K562 (cell line): ENCODE results near the gene ASB6. TPM values are rescaled to one million over a fixed set of nuclear protein-coding genes. Genes with fewer than 3 reads are reported as not detected.
A peak's percentile ranks its signal among the peaks of the same experiment; 100 is the strongest.

ENCODE experiments used
- CEBPG ChIP-seq, 3 experiments: fragments of 200-800 bp in 1 of 3; sonication (Bioruptor generic) in 1 of 3; sonication (generic) in 1 of 3; formaldehyde crosslinking in 1 of 3; IDR thresholded peaks in 2 of 3; conservative IDR thresholded peaks in 1 of 3; 2 replicates each; pipeline versions ENCODE4 v1.6.1 to v1.8.0; 2016 to 2022; ENCODE audit warnings: missing compliant biosample characterization in 2 of 3, missing genetic modification characterization in 2 of 3, mild to moderate bottlenecking in 1 of 3, missing genetic modification reagents in 1 of 3
- EZH2 ChIP-seq: IDR thresholded peaks from 2 replicates; pipeline ENCODE4 v1.6.1; 2012; ENCODE audit warnings: low read depth, mild to moderate bottlenecking, inconsistent platforms, low read length, borderline replicate concordance
- GABPB1 ChIP-seq: sonication (generic); formaldehyde crosslinking; IDR thresholded peaks from 2 replicates; pipeline ENCODE4 v1.8.0; 2022; ENCODE audit warnings: mild to moderate bottlenecking, missing genetic modification reagents
- HOXB6 ChIP-seq: fragments of 250-450 bp; sonication (Bioruptor Pico); IDR thresholded peaks from 2 replicates; pipeline ENCODE4 v1.5.1; 2022; ENCODE audit warnings: mild to moderate bottlenecking, borderline replicate concordance
- ILK ChIP-seq: fragments of 450-650 bp; IDR thresholded peaks from 2 replicates; pipeline ENCODE4 v1.6.1; 2016; ENCODE audit warnings: missing genetic modification characterization, low read depth, mild to moderate bottlenecking, missing compliant biosample characterization, moderate library complexity, borderline replicate concordance
- KAT2B ChIP-seq: IDR thresholded peaks from one replicate; pipeline ENCODE4 v1.6.1; 2012; ENCODE audit warnings: low read depth, mild to moderate bottlenecking, control low read depth, inconsistent platforms, low read length, moderate library complexity
- MTA1 ChIP-seq: fragments of 450-650 bp; IDR thresholded peaks from 2 replicates; pipeline ENCODE4 v1.6.1; 2017; ENCODE audit warnings: borderline replicate concordance
- SETDB1 ChIP-seq: IDR thresholded peaks from one replicate; pipeline ENCODE4 v1.6.1; 2012; ENCODE audit warnings: low read length, control low read depth, inconsistent platforms
- SREBF1 ChIP-seq: fragments of 150-350 bp; IDR thresholded peaks from 2 replicates; pipeline ENCODE4 v1.6.1; 2014; ENCODE audit warnings: antibody characterized with exemption, low read depth, low read length, borderline replicate concordance
- TGIF2 ChIP-seq: sonication (generic); formaldehyde crosslinking; IDR thresholded peaks from 2 replicates; pipeline ENCODE4 v1.8.1; 2022; ENCODE audit warnings: mild to moderate bottlenecking, missing genetic modification reagents, moderate library complexity
- polyA plus RNA-seq, 8 experiments: library from polyadenylated mRNA; depleted of rRNA in 4 of 8; stranded (reverse) in 5 of 8; unstranded in 3 of 8; fragments of >200 nt; fragmentation: Nextera tagmentation in 2 of 8; fragmentation: Illumina TruSeq in 1 of 8; extraction: Ambion mirVana in 2 of 8; extraction: Trizol in 1 of 8; gene quantifications; 2 replicates each; pipeline versions ENCODE4 v1.2.1 to v1.2.3, GENCODE V29; 2011 to 2014; ENCODE audit warnings: inconsistent platforms in 1 of 8, missing spikeins in 1 of 8
- total RNA-seq, 7 experiments: library from RNA; depleted of rRNA in 6 of 7; stranded (reverse); fragments of >200 nt in 6 of 7; fragmentation: Illumina TruSeq in 2 of 7; extraction: Trizol in 2 of 7; gene quantifications; 2 replicates each; pipeline versions ENCODE4 v1.2.1 to v1.2.3, GENCODE V29; 2011 to 2021; ENCODE audit warnings: low replicate concordance in 1 of 7
- TF ChIP-seq, protein P1 (sequence below), 2 experiments: fragments of 450-650 bp; IDR thresholded peaks; 2 replicates each; pipeline ENCODE4 v1.6.1; 2016; ENCODE audit warnings: mild to moderate bottlenecking in 2 of 2, borderline replicate concordance in 1 of 2, low read depth in 1 of 2, moderate library complexity in 1 of 2
- TF ChIP-seq, protein P2 (sequence below): sonication (generic); formaldehyde crosslinking; IDR thresholded peaks from 2 replicates; pipeline ENCODE4 v1.8.0; 2022; ENCODE audit warnings: missing genetic modification reagents, mild to moderate bottlenecking, moderate library complexity, borderline replicate concordance
- TF ChIP-seq, protein P3 (sequence below): fragments of 450-650 bp; formaldehyde crosslinking; IDR thresholded peaks from 2 replicates; pipeline ENCODE4 v1.4.0; 2020; ENCODE audit warnings: mild to moderate bottlenecking
- TF ChIP-seq, protein P4 (sequence below): sonication (generic); formaldehyde crosslinking; IDR thresholded peaks from 2 replicates; pipeline ENCODE4 v1.8.1; 2022; ENCODE audit warnings: missing genetic modification reagents

The ASB6 gene
- total and polyA plus RNA-seq, 9 of the 15 experiments (the other 6 are each of a cell fraction or from before 2014, with no cell fraction given), result 0.92 to 17.8 (median 11.3) TPM

DNA sequence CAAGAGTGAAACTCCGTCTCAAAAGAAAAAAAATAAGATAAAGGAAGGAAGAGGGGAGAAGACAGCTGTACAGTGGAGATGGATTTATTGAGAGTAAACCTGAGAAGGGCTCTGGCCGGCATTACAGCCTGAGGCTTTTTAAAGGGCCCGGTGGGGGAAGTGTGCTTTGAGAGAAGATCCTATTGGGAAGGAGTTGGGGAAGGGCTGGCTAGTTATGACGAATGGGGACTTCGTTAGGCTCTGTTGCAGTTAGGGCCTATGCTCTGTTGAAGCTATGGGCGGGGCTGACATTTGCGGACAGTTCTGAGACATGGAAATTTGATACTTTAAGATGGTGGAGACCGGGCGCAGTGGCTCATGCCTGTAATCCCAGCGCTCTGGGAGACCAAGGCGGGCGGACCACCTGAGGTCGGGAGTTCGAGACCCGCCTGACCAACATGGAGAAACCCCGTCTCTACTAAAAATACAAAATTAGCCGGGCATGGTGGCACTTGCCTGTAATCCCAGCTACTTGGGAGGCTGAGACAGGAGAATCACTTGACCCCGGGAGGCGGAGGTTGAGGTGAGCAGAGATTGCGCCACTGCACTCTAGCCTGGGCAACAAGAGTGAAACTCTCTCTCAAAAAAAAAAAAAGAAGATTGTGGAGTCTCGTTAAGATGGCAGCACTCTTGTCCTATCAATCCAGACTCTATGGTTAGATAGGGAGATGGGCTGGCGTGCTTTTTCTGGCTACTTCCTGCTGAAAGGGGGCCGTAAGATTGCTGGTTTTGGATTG is 54.3 kb downstream of the ASB6 start (continued):
- TF ChIP-seq, protein P1, sequence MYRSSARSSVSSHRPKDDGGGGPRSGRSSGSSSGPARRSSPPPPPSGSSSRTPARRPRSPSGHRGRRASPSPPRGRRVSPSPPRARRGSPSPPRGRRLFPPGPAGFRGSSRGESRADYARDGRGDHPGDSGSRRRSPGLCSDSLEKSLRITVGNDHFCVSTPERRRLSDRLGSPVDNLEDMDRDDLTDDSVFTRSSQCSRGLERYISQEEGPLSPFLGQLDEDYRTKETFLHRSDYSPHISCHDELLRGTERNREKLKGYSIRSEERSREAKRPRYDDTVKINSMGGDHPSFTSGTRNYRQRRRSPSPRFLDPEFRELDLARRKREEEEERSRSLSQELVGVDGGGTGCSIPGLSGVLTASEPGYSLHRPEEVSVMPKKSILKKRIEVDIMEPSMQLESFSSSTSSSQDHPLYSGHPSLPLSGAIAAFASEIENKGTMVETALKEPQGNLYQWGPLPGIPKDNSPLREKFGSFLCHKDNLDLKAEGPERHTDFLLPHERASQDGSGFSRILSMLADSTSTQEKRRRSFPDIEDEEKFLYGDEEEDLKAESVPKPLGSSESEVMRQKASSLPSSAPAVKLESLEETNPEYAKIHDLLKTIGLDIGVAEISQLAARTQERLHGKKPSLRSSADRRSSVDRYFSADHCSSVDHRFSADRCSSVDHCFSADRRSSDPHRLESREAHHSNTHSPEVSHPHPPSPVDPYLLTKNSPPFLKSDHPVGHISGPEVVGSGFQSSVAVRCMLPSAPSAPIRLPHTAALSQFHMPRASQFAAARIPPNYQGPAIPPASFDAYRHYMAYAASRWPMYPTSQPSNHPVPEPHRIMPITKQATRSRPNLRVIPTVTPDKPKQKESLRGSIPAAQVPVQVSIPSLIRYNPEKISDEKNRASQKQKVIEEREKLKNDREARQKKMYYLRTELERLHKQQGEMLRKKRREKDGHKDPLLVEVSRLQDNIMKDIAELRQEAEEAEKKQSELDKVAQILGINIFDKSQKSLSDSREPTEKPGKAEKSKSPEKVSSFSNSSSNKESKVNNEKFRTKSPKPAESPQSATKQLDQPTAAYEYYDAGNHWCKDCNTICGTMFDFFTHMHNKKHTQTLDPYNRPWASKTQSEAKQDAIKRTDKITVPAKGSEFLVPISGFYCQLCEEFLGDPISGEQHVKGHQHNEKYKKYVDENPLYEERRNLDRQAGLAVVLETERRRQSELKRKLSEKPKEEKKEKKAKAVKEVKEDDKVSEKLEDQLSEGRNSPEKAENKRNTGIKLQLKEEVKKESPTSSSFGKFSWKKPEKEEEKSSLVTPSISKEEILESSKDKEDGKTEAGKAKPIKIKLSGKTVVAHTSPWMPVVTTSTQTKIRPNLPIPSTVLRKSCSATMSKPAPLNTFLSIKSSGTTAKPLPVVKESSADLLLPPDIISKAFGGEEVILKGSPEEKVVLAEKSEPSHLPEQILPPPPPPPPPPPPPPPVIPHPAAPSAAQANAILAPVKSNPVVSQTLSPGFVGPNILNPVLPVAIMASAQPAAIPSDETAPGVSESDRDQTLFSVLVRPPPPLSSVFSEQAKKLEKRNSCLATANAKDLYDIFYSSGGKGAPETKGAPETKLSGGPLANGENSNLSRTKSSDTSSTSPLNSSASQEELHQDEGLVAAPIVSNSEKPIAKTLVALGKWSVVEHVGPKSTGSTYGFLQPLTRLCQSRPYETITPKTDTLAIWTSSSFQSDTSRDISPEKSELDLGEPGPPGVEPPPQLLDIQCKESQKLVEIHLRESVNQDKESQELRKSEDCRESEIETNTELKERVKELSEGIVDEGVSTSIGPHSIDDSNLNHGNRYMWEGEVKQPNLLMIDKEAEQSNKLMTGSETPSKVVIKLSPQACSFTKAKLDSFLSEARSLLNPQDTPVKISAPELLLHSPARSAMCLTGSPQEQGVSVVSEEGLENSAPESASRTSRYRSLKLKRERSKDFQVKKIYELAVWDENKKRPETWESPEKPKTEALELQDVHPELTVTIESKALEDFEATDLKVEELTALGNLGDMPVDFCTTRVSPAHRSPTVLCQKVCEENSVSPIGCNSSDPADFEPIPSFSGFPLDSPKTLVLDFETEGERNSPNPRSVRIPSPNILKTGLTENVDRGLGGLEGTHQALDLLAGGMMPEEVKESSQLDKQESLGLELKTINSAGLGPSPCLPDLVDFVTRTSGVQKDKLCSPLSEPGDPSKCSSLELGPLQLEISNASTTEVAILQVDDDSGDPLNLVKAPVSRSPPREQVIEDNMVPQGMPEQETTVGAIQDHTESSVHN (IDR thresholded peaks at IDR 0.05; ENCODE audit: borderline replicate concordance in 1 of 2, low read depth in 1 of 2), result no peak
- TF ChIP-seq SREBF1 (no peak), MTA1 (peak; percentile 14; the same call in 1 of the 2 replicates), EZH2 (no peak), SETDB1 (no peak), HOXB6 (no peak), KAT2B (no peak), CEBPG (CRISPR knock-in tag; IDR thresholded peaks at IDR 0.05) (peak; percentile 73; the same call in 1 of the 2 replicates), CEBPG (tag; conservative IDR thresholded peaks at IDR 0.05 in 1 of 2, IDR thresholded peaks at IDR 0.05 in 1 of 2) (peak; percentile 52 to 77; a peak in 3 of 4 replicates), ILK (peak; percentile 67; the same call in 1 of the 2 replicates), TGIF2 (CRISPR knock-in tag) (no peak), GABPB1 (CRISPR knock-in tag) (no peak)
- TF ChIP-seq, protein P2, sequence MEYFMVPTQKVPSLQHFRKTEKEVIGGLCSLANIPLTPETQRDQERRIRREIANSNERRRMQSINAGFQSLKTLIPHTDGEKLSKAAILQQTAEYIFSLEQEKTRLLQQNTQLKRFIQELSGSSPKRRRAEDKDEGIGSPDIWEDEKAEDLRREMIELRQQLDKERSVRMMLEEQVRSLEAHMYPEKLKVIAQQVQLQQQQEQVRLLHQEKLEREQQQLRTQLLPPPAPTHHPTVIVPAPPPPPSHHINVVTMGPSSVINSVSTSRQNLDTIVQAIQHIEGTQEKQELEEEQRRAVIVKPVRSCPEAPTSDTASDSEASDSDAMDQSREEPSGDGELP (CRISPR knock-in tag), result peak; percentile 59; the same call in 1 of the 2 replicates
- TF ChIP-seq, protein P3, sequence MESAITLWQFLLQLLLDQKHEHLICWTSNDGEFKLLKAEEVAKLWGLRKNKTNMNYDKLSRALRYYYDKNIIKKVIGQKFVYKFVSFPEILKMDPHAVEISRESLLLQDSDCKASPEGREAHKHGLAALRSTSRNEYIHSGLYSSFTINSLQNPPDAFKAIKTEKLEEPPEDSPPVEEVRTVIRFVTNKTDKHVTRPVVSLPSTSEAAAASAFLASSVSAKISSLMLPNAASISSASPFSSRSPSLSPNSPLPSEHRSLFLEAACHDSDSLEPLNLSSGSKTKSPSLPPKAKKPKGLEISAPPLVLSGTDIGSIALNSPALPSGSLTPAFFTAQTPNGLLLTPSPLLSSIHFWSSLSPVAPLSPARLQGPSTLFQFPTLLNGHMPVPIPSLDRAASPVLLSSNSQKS (CRISPR knock-in tag), result no peak
- TF ChIP-seq, protein P4, sequence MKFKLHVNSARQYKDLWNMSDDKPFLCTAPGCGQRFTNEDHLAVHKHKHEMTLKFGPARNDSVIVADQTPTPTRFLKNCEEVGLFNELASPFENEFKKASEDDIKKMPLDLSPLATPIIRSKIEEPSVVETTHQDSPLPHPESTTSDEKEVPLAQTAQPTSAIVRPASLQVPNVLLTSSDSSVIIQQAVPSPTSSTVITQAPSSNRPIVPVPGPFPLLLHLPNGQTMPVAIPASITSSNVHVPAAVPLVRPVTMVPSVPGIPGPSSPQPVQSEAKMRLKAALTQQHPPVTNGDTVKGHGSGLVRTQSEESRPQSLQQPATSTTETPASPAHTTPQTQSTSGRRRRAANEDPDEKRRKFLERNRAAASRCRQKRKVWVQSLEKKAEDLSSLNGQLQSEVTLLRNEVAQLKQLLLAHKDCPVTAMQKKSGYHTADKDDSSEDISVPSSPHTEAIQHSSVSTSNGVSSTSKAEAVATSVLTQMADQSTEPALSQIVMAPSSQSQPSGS (CRISPR knock-in tag), result no peak
